H1 (cell line): ENCODE data around the gene CFAP210. TPM values are rescaled to one million over a fixed set of nuclear protein-coding genes. Genes with fewer than 3 reads are reported as not detected.
A peak's percentile ranks its signal among the peaks of the same experiment; 100 is the strongest.

Experiments
- BCL11A ChIP-seq, 2 experiments: IDR thresholded peaks; one replicate each; pipeline ENCODE4 v1.6.1; 2011; ENCODE audit warnings: low read depth in 2 of 2, low read length in 2 of 2, mild to moderate bottlenecking in 2 of 2
- HDAC2 ChIP-seq, 2 experiments: fragments of 300-600 bp in 1 of 2; sonication (generic) in 1 of 2; IDR thresholded peaks; 2 replicates each; pipeline ENCODE4 v1.6.1; 2011 to 2012; ENCODE audit warnings: low read depth in 2 of 2, low read length in 2 of 2, mild to moderate bottlenecking in 2 of 2, moderate library complexity in 2 of 2, borderline replicate concordance in 1 of 2, inconsistent platforms in 1 of 2
- KDM5A ChIP-seq: fragments of 200-600 bp; IDR thresholded peaks from 2 replicates; pipeline ENCODE4 v1.7.1; 2012; ENCODE audit warnings: mild to moderate bottlenecking, low read length, inconsistent platforms, mixed read lengths
- POU5F1 ChIP-seq: IDR thresholded peaks from 2 replicates; pipeline ENCODE4 v1.6.1; 2011; ENCODE audit warnings: low read depth, mild to moderate bottlenecking, low read length, moderate library complexity
- polyA plus RNA-seq, 7 experiments: library from polyadenylated mRNA; depleted of rRNA in 3 of 7; stranded (reverse) in 5 of 7; unstranded in 2 of 7; fragments of >200 nt in 5 of 7; fragments of 200-250 nt in 2 of 7; gene quantifications; 1 replicate in 5 of 7; 2 replicates in 1 of 7; 4 replicates in 1 of 7; pipeline versions ENCODE4 v1.2.1 to v1.2.3, GENCODE V29; 2011 to 2013; ENCODE audit warnings: missing spikeins in 2 of 7, mixed read lengths in 2 of 7
- total RNA-seq: library from RNA; stranded (reverse); fragmentation: NEBNext Ultra II Directional; extraction: Animal tissue kit (Norgen Biotek cat#: 25700); gene quantifications from 2 replicates; pipeline ENCODE4 v1.2.1, GENCODE V29; 2021
- TF ChIP-seq, protein P1 (sequence below): fragments of 300-600 bp; sonication (generic); IDR thresholded peaks from 2 replicates; pipeline ENCODE4 v1.7.1; 2012; ENCODE audit warnings: low read length, moderate library complexity, mild to moderate bottlenecking, inconsistent platforms; ENCODE audit not compliant: insufficient replicate concordance
- TF ChIP-seq, protein P2 (sequence below), 3 experiments: IDR thresholded peaks; 1 replicate in 2 of 3; 2 replicates in 1 of 3; pipeline versions ENCODE4 v1.5.1 to v1.6.1; 2011; ENCODE audit warnings: low read length in 3 of 3, mild to moderate bottlenecking in 3 of 3, inconsistent platforms in 2 of 3, low read depth in 1 of 3, moderate library complexity in 1 of 3; ENCODE audit not compliant: insufficient read depth in 1 of 3; ENCODE audit errors: control extremely low read depth in 1 of 3

The CFAP210 gene
- total and polyA plus RNA-seq, 2 of the 8 experiments (the other 6 are each of a cell fraction or from before 2014, with no cell fraction given) = 0.06 to 0.37 TPM

GRCh38 chr2:169694113-169694893, at the start of gene CFAP210, which contains the start of gene PHOSPHO2 (continued):
- TF ChIP-seq, protein P1, sequence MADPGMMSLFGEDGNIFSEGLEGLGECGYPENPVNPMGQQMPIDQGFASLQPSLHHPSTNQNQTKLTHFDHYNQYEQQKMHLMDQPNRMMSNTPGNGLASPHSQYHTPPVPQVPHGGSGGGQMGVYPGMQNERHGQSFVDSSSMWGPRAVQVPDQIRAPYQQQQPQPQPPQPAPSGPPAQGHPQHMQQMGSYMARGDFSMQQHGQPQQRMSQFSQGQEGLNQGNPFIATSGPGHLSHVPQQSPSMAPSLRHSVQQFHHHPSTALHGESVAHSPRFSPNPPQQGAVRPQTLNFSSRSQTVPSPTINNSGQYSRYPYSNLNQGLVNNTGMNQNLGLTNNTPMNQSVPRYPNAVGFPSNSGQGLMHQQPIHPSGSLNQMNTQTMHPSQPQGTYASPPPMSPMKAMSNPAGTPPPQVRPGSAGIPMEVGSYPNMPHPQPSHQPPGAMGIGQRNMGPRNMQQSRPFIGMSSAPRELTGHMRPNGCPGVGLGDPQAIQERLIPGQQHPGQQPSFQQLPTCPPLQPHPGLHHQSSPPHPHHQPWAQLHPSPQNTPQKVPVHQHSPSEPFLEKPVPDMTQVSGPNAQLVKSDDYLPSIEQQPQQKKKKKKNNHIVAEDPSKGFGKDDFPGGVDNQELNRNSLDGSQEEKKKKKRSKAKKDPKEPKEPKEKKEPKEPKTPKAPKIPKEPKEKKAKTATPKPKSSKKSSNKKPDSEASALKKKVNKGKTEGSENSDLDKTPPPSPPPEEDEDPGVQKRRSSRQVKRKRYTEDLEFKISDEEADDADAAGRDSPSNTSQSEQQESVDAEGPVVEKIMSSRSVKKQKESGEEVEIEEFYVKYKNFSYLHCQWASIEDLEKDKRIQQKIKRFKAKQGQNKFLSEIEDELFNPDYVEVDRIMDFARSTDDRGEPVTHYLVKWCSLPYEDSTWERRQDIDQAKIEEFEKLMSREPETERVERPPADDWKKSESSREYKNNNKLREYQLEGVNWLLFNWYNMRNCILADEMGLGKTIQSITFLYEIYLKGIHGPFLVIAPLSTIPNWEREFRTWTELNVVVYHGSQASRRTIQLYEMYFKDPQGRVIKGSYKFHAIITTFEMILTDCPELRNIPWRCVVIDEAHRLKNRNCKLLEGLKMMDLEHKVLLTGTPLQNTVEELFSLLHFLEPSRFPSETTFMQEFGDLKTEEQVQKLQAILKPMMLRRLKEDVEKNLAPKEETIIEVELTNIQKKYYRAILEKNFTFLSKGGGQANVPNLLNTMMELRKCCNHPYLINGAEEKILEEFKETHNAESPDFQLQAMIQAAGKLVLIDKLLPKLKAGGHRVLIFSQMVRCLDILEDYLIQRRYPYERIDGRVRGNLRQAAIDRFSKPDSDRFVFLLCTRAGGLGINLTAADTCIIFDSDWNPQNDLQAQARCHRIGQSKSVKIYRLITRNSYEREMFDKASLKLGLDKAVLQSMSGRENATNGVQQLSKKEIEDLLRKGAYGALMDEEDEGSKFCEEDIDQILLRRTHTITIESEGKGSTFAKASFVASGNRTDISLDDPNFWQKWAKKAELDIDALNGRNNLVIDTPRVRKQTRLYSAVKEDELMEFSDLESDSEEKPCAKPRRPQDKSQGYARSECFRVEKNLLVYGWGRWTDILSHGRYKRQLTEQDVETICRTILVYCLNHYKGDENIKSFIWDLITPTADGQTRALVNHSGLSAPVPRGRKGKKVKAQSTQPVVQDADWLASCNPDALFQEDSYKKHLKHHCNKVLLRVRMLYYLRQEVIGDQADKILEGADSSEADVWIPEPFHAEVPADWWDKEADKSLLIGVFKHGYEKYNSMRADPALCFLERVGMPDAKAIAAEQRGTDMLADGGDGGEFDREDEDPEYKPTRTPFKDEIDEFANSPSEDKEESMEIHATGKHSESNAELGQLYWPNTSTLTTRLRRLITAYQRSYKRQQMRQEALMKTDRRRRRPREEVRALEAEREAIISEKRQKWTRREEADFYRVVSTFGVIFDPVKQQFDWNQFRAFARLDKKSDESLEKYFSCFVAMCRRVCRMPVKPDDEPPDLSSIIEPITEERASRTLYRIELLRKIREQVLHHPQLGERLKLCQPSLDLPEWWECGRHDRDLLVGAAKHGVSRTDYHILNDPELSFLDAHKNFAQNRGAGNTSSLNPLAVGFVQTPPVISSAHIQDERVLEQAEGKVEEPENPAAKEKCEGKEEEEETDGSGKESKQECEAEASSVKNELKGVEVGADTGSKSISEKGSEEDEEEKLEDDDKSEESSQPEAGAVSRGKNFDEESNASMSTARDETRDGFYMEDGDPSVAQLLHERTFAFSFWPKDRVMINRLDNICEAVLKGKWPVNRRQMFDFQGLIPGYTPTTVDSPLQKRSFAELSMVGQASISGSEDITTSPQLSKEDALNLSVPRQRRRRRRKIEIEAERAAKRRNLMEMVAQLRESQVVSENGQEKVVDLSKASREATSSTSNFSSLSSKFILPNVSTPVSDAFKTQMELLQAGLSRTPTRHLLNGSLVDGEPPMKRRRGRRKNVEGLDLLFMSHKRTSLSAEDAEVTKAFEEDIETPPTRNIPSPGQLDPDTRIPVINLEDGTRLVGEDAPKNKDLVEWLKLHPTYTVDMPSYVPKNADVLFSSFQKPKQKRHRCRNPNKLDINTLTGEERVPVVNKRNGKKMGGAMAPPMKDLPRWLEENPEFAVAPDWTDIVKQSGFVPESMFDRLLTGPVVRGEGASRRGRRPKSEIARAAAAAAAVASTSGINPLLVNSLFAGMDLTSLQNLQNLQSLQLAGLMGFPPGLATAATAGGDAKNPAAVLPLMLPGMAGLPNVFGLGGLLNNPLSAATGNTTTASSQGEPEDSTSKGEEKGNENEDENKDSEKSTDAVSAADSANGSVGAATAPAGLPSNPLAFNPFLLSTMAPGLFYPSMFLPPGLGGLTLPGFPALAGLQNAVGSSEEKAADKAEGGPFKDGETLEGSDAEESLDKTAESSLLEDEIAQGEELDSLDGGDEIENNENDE = no peak
- TF ChIP-seq KDM5A = no peak
- peak; percentile 13 to 34; a peak in 1 of 4 replicates for TF ChIP-seq HDAC2 (IDR thresholded peaks at IDR 0.05; ENCODE audit: borderline replicate concordance in 1 of 2, low read depth in 2 of 2, low read length in 2 of 2)
- TF ChIP-seq BCL11A (IDR thresholded peaks at IDR 0.05; ENCODE audit: low read depth in 2 of 2, low read length in 2 of 2) = no peak
- TF ChIP-seq, protein P2, sequence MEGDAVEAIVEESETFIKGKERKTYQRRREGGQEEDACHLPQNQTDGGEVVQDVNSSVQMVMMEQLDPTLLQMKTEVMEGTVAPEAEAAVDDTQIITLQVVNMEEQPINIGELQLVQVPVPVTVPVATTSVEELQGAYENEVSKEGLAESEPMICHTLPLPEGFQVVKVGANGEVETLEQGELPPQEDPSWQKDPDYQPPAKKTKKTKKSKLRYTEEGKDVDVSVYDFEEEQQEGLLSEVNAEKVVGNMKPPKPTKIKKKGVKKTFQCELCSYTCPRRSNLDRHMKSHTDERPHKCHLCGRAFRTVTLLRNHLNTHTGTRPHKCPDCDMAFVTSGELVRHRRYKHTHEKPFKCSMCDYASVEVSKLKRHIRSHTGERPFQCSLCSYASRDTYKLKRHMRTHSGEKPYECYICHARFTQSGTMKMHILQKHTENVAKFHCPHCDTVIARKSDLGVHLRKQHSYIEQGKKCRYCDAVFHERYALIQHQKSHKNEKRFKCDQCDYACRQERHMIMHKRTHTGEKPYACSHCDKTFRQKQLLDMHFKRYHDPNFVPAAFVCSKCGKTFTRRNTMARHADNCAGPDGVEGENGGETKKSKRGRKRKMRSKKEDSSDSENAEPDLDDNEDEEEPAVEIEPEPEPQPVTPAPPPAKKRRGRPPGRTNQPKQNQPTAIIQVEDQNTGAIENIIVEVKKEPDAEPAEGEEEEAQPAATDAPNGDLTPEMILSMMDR (IDR thresholded peaks at IDR 0.05; ENCODE audit: control extremely low read depth in 1 of 3, insufficient read depth in 1 of 3, low read depth in 1 of 3, low read length in 3 of 3) = no peak
- no peak for TF ChIP-seq POU5F1
